NCI-H82 (cell line): ENCODE data around the gene SERINC3.
"Not testable (repeated sequence)": the region's sequence is repeated elsewhere in the genome, so short reads cannot be mapped to it uniquely, and the experiment has no call there.

Experiments
- DNase-seq: peaks from one replicate; lab custom pipeline; 2025; lab: John Stamatoyannopoulos, UW

SERINC3 gene

GRCh38 chr20:44521484-44522481, at the start of gene SERINC3:
Gene SERINC3 (minus strand): TSS chr20:44522070. CDS start chr20:44521951, 119 bp downstream.
- DNase-seq: peak; percentile 96

DNA sequence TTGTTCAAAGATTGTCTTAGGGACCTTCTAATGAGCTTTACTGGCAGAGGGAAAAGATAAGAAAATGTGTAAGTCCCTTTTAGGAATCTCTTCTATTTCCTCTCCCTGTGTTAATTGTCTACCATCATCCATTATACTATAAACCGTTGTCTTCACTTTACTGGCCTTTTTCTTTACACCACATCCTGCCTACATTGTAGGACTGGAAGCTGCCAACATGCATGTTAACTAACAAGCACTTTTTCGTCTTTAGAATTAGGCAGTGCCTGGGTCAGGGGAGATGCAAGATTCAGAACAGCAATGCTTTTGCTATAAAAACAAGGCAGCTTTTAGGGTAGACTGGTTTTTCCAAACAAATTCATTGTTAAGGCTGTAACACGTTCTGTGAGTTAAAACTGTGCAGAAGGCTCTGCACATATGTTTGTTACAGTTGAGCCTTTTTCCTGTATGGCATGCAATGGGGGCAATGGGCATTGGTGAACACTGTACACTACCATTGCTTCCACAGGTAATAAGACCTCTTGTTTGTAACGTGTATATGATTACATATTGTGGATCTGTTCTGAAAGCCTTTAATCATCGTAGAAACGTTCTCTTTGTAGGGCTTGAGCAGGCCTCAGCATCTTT, 49.6 kb upstream of the SERINC3 start:
- DNase-seq: no peak

- no peak for DNase-seq
These were observed 48.5 kb upstream of the SERINC3 start for GRCh38 chr20:44570367-44570766.

GRCh38 chr20:44566811-44567210, 44.9 kb upstream of the SERINC3 start:
- DNase-seq: no peak

DNA sequence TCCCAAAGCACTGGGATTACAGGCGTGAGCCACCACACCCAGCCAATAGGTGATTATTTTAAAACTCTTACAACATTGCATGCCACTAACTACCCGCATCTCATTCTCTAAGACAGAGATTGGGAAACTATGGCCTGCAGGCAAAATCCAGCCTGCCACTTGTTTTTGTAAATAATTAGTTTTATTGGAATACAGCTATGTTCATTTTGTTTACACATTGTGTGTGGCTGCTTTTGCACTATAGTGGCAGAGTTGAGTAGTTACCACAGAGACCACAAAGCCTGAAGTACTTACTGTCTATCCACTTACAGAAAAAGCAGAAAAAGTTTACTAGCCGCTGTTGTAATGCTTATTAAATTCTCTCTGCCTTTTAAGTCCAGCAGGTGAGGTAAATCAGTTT, 44.1 kb upstream of the SERINC3 start:
- no peak for DNase-seq

DNA sequence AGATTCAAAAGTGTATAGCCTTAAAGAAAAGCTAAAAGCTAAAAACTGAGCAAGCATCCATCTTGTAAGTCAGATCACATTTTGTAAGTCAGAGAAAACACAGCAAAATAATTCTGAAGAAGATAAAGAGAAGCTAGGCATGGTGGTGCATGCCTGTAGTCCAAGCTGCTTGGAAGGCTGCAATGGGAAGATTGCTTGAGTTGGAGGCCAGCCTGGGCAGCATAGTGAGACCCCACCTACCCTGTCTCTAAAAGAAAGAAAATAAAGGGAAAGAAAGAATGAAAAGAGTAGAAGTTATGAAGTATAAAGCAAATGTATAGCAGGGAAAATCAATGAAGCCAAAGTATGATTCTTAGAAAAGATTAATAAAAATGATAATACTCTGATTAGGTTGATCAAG, 40.0 kb upstream of the SERINC3 start:
- no peak for DNase-seq

GRCh38 chr20:44560818-44561217, 38.9 kb upstream of the SERINC3 start:
- DNase-seq: not testable (repeated sequence)

DNA sequence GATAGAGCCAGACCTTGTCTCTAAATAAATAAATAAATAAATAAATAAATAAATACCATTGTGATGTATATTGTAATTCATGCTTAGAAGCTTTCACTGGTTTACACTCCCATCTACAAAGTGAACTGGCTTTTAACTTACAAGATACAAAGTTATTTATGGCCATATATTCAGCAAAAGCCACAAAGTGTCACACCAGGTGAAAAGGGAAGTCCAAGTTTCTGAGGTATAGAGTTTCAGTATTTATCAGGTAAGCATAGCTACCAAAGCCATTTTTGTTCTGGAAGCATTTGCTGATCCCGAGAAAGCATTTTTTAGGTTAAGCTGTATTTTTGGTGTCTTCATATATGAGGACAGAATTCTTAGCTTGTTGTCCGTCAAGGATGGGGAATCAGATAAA, 38.4 kb upstream of the SERINC3 start:
- DNase-seq: no peak

- no peak for DNase-seq
These were observed 37.4 kb upstream of the SERINC3 start for GRCh38 chr20:44559302-44559701.

DNA sequence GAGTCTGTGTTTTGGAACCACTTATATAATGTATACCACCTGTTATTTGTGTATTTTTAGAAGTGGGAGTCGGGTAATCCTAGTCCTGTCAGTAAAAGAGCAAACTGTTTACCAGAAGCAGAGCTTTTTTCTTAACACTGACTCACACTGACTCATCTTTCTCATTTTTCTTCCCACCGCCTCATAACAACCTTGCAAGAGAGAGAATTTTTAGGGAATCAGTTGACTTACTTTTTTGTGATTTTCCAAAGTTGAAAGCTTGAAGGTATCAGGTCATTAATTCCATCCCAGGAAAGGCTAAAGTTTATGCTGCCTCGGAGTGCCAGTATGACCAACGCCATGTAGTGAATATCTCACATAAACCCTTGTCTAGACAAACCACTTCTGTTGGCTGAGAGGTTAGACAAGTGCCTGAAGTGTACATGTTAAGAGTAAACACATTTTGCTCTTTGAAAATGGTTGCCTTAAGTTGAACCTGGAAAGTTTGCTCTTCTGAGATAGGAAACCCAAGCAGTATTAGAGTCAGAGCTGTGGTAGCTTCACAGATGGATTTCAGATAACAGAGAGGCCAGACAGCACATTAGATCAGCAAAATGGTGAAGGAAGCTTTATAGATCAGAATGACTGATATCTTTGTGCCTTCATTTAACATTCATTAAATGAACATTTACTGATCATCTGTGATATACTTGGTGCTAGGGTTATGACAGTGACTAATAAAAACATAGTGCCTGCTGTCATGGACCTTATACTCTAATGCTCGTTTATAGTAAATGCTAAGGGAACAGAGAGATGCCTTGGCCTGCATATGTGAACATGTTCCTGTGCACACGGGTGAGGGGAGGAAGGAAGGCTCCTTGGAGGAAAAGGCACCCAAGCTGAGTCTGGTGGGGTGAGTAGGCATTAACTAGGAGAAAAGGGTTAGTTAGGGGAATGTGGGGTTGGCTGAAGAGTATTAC, 31.4 kb upstream of the SERINC3 start:
- no peak for DNase-seq

DNA sequence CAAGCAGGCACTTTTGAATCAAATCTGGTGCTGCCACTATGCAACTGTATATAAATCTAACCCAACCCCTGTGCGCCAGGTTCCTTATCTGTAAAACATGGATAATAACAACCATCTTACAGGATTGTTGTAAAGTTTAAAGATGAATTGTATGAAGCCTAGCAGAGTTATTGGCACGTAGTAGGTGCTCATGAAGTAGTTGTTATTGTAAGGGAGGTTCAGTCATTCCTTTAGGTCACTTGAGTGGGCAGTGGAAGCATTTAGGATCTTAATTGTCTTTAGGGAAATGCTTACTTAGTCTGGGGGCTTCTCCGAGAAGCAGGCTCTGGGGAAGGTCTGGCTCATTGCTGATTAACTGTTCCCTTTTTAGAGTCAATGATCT, 30.7 kb upstream of the SERINC3 start:
- DNase-seq: no peak

- DNase-seq: no peak
These were observed 30.2 kb upstream of the SERINC3 start for GRCh38 chr20:44552050-44552449.

DNA sequence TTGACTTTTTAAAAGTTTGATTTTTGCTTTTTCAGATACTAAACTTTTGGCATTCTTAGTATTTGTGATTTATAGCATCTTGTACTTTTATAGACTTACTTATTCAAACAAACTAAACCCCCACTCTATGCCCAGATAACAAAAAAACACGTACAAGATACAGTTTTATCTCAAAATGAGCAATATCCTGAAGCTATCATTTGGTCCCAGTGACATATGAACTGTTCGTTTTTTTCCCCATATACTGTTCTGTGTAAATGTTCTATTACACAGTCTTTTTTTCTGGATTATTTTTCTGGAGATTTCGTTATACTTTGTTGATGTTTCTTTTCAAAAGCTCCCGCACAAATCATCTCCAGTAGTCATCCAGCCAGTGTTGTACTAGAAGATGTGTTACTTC, 27.3 kb upstream of the SERINC3 start:
- DNase-seq: no peak

- DNase-seq: no peak
These were observed 25.5 kb upstream of the SERINC3 start for GRCh38 chr20:44547419-44547818.

DNA sequence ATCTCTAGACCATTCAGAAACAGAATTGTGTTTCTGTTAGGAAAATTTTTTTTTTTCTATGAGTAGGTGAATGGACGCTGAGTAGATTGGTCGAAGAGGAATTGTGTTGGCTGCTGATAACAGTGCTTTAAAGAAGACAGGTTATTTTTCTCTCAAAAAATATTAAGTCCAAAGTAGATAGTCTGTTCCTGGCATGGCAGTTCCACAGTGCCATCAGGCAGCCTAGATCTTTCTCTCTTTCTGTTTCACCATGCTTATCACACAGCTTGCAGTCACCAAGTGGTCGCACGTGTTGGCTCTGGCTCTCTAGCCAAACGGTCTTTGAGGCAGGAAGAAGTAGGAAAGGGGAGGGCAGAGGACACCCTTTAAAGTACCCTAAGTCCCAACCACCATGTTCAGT, 22.4 kb upstream of the SERINC3 start:
- DNase-seq: no peak

- DNase-seq: no peak
These were observed 21.5 kb upstream of the SERINC3 start for GRCh38 chr20:44543358-44543757.

- no peak for DNase-seq
These were observed 21.0 kb upstream of the SERINC3 start for GRCh38 chr20:44542890-44543289.

GRCh38 chr20:44541992-44542391, 20.1 kb upstream of the SERINC3 start:
- no peak for DNase-seq

GRCh38 chr20:44540834-44541233, 19.0 kb upstream of the SERINC3 start:
- no peak for DNase-seq

GRCh38 chr20:44537993-44538392, 16.1 kb upstream of the SERINC3 start:
- no peak for DNase-seq

DNA sequence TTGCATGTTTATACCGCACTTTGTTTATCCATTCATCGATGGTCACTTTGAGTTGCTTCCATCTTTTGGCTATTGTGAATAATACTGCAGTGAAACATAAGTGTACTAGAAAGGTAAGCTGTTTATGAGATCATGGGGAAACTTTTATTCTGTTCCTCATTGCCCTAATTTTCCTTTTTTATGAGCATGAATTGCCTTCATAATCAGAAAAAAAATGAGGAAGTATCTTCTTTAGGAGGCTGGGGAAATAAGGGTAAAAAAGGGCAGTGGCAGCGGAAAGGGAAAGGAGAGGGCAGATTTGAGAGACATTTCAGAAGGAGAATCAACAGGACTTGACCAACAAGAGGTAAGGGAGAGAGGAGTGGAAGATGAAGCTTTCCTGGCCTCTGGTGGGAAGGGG, 14.3 kb upstream of the SERINC3 start:
- DNase-seq: no peak

DNA sequence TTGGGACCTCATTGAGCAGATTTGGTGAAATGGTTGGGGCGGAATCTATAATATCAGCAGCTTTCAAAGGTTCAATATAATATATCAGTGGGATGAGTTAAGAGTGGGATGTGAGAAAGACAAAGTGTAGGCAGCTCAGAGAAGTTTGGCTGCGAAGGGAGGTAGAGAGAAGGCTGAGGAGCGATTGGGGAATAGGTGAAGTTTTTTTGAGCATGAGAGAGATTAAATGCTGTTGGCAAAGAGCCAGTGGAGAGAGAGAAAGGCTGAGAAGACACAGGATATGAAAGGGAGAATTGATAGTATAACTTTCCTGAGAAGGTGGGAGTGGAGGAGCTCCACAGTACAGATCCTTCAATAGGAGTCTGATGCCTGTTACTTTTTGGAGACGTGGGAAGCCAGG, 12.1 kb upstream of the SERINC3 start:
- peak; percentile 11 for DNase-seq
